HT1080 (cell line): ENCODE data around the gene FAM50B. TPM values are rescaled to one million over a fixed set of nuclear protein-coding genes. Genes with fewer than 3 reads are reported as not detected.

Experiments used
- DNase-seq: peaks from one replicate; pipeline ENCODE4 v3.0.0-alpha.2; 2015; ENCODE audit warnings: low read depth
- total RNA-seq: library from RNA; depleted of rRNA; stranded (reverse); fragments of >200 nt; shearing (Covaris generic); gene quantifications from 2 replicates; pipeline ENCODE4 v1.2.3, GENCODE V29; 2014; rRNA removed

Gene FAM50B
- total RNA-seq, 1 experiment from 2014 or later: not detected

DNA sequence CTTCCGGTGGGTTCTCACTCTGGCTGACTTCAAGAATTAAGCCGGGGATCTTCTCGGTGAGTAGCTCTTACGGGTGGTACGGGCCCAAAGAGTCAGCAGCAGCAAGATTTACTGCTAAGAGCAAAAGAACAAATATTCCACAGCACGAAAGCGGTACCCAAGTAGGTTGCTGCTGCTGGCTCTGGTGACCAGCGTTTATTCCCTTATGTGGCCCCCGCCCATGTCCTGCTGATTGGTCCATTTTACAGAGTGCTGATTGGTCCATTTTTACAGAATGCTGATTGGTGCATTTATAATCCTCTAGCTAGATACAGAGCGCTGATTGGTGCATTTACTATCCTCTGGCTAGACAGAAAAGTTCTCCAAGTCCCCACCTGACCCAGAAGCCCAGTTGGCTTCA, 44.3 kb downstream of the FAM50B start:
- DNase-seq: no peak

DNA sequence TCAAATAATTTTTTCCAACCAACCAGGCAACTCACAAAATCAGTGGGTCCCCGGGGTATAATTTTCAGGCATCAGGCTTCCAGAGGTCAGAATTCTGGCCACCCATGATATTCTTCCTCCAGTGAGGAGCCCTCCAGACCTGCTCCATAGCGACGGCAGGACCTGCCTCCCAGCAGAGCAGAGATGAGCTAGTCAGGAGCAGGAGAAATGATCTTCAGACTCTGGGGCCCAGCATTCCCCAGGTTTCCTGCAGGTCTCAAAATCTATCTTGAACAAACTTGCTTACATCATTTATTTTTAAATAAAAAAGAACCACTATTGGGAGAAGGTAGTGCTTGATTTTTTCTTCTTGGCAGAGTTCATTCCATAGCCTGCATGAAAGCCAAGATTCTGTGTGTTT, 44.7 kb downstream of the FAM50B start:
- no peak for DNase-seq

DNA sequence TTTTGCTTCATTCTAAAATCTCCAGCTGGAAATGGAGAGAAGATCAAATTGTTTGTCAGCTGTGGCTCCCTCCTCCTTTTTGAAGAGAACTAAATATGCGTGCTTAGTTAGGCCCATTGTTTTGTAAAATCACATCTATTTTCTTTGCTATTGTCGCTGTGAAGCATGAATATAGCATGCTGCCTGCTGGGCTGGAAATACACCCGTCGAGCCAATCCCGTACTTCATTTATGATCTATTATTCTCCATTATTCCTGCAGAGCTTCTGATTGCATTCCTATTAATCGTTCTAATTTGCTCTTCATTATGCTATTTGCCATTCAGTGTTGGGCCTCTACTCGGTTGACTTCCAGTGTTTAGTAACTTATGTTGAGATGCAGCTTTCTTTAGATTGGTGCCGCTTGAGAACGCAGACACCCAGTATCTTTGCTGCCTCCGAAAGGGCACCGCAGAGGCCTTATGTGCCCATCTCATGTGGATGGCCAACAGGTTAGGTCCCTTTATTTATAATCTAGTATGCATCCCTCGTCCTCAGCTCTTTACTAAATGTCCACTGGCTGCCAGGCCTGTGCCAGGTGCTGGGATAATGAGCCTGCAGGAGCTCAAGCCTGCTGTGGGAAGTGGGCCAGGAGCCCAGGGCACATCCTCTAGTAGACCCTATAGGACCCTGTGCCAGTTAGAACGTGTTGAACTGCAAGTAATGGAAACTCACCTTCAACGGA, 45.6 kb downstream of the FAM50B start:
- DNase-seq: no peak

DNA sequence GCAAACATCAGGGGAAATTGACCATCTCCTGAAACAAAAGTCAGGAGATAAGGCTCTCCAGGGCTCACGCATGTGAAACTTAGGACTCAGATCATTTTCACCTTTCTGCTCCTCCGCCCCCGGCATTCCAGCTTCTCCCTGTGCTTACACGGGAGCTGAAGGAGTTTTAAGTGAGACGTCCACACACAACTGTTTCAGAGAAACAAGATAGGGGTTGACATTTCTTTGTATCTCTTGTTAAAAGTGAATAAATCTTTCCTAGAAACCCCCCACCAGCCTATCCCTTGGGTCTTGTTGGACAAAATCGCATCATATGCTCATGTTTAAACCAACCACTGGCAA, 46.1 kb downstream of the FAM50B start:
- no peak for DNase-seq

DNA sequence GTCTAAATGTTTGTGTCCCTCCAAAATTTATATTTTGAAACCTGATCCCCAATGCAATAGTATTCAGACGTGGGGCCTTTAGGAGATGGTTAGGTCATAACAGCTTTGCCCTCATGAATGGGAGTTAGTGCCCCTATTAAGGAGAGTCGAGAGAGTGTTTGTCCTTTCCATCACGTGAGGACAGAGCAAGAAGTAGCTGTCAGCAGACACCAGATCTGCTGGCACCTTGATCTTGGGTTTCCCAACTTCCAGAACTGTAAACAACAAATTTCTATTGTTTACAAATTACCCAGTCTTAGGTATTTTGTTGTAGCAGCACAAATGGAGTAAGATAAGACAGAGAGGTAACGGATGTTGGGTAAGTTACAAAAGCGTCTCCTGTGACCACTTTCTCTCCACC, 46.6 kb downstream of the FAM50B start:
- no peak for DNase-seq

DNA sequence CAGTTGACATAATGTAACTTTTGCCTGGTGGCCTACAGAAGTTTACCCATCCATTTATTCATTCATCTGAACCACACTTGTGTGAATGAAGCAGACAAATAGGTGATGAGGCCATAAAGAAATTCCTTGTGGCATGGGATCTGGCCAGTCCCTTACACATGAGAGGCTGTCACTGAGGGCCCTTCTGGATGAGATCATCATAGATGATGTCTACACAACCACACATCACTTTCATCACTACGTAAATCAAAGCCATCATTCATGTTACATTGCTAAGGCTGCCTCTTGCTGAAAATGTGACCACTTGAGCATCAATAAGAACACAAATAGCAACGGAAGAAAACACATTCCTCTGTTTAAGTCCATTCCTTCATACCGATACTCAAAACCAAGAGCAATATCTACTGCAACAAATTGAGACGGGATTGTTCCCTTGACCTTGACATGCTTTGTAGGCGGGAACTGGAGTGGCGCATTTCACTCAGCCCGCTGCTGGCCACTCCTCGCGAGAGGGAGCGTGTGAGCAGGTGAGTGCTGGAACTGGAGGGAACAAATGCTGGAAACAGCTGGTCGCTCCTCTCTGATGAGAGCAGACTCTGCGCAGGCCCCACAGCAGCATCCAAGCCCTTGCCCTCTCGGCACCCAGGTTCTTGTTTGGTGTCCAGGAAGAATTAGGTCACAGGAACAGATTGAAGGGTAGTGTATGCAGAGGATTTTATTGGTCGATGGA, 49.3 kb downstream of the FAM50B start:
- DNase-seq: no peak

DNA sequence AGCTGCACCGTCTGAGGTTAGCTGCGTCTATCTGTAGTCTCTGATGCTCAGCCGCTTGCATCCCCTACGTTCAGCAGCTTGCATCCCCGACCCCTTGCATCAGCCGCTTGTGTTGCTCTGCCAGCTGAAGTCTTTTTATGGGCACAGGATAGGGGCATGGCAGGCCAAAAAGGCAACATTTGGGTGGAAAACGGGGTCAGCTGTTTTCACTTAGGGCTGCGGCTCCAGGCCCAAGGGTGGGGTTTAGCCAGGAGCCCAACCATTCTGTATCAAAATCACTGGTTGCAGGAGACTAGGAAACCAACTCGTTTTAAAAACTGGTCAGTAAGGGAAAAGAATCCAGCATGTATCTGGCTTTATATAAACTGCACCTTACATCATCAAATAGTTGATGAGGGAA, 49.9 kb downstream of the FAM50B start:
- no peak for DNase-seq

- DNase-seq: no peak
These were observed 50.8 kb downstream of the FAM50B start for GRCh38 chr6:3899970-3900439.

Other genes starting within 250 kb of the FAM50B start
- gene PXDC1, start 97.7 kb upstream of the FAM50B start, total RNA-seq: 27.6 and 28.2 TPM in 2 replicates
- gene FAM217A, start 229.8 kb downstream of the FAM50B start, total RNA-seq: not detected in 2 replicates